ENCODE data around the gene IGSF6. TPM values are rescaled to one million over a fixed set of nuclear protein-coding genes. Genes with fewer than 3 reads are reported as not detected.

IGSF6 gene
- total RNA-seq, 2 experiments from 2014 or later: 0.20 TPM; not detected in 1

GRCh38 chr16:21592191-21592590 is 60.2 kb downstream of the IGSF6 start:
- peaks cover 6% of the 10 kb centered on the region for H3K4me1 Mint-ChIP-seq (ENCODE audit: low read depth)
- DNase-seq (no peak), ATAC-seq (no peak)
- intact Hi-C loops (cut with micrococcal nuclease): no loop called here
- no peak overlapping the region for H3K4me3 Mint-ChIP-seq
- no peaks in the 10 kb centered on the region for H3K9me3 Mint-ChIP-seq
- no peaks in the 10 kb centered on the region for H3K36me3 Mint-ChIP-seq (ENCODE audit: low read depth)
- CTCF ChIA-PET: interaction anchor here (1.2 to 1.6 kb wide), 3 partner anchors 48 to 65 kb away, joined by 3 to 8 read pairs (median 6); no protein-coding TSS in a partner anchor
- no peak for TF ChIP-seq CTCF (IDR thresholded peaks at IDR 0.05)
- H3K27ac Mint-ChIP-seq: no peak overlapping the region
- no peaks in the 10 kb centered on the region for H3K27me3 Mint-ChIP-seq
- POLR2A ChIA-PET: no interaction called here

DNA sequence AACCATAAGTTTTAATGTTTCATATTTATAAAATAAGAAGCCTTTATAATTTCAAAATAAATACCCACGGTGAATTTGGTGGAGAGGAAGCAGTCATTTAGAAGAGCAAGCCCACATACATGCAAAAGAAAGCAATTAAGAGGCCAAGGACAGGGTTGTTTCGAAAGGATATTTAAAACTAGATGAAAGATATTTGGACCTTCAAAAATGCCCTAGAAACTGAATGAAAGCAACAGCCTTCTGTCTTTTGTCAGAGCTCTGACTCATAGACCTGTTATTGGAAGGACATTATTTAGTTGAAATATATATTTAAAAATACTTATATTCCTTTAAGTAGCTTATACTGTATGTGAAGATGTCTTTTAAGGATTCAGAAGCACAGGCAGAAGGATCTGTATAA is 61.6 kb downstream of the IGSF6 start:
- CTCF ChIA-PET: interaction anchor here (1.5 to 1.6 kb wide), 3 partner anchors 14 to 118 kb away, joined by 4 to 6 read pairs (median 5); no protein-coding TSS in a partner anchor
- no peaks in the 10 kb centered on the region for H3K36me3 Mint-ChIP-seq (ENCODE audit: low read depth)
- no peak for TF ChIP-seq CTCF (IDR thresholded peaks at IDR 0.05)
- intact Hi-C loops (cut with micrococcal nuclease): no loop called here
- DNase-seq: no peak
- ATAC-seq: no peak
- POLR2A ChIA-PET: no interaction called here
- no peak overlapping the region for H3K4me3 Mint-ChIP-seq
- H3K27ac Mint-ChIP-seq: no peak overlapping the region
- H3K9me3 Mint-ChIP-seq: no peaks in the 10 kb centered on the region
- no peaks in the 10 kb centered on the region for H3K27me3 Mint-ChIP-seq
- H3K4me1 Mint-ChIP-seq (ENCODE audit: low read depth): no peaks in the 10 kb centered on the region

DNA sequence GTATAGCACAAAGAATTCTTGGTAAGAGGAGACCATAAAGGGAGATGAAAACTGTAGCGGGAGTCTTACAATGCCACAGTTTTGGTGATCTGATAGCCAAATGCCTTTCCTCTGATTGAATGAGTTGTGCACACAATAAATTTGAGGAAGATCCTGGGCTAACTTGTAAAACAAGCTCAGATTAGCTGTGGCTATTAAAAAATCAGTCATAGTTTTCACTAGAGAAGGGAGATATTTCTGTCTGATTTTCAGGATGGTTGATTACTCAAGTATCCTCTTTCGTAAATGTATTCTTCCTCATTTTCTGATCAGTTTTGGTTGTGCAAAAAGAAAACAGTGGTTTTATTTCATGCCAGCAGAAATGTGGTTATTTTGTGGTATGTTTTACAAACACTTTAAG is 62.1 kb downstream of the IGSF6 start:
- no peak for DNase-seq
- Mint-ChIP-seq H3K36me3 (ENCODE audit: low read depth) (no peaks in the 10 kb centered on the region), H3K27me3 (no peaks in the 10 kb centered on the region), H3K27ac (no peak overlapping the region), H3K4me1 (ENCODE audit: low read depth) (no peaks in the 10 kb centered on the region), H3K9me3 (no peaks in the 10 kb centered on the region), H3K4me3 (no peak overlapping the region)
- no peak for TF ChIP-seq CTCF (IDR thresholded peaks at IDR 0.05)
- ATAC-seq: no peak
- ChIA-PET POLR2A (no interaction called here), CTCF (interaction anchor here (0.9 to 1.6 kb wide), 6 partner anchors 14 to 118 kb away, joined by 3 to 7 read pairs (median 4); no protein-coding TSS in a partner anchor)
- intact Hi-C loops (cut with micrococcal nuclease): no loop called here

DNA sequence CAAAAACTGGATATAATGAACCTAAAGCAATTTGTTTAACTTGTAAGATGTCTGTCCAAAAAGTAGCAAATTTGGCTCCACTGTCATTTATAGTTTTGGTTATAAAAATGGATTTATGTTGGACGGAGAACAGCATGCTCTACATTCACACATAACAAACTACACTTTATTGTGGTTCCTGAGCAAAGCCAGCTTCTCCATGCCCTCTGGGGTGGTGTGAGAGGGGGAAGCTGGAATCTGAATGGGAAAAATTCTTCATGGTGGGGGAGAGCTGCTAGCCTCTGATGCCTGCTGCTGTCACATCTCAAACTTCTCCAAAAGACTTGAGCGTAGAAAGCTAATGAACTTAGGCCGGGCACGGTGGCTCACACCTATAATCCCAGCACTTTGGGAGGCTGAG is 62.9 kb downstream of the IGSF6 start:
- TF ChIP-seq CTCF (IDR thresholded peaks at IDR 0.05): no peak
- Mint-ChIP-seq H3K9me3 (no peaks in the 10 kb centered on the region), H3K4me1 (ENCODE audit: low read depth) (no peaks in the 10 kb centered on the region), H3K36me3 (ENCODE audit: low read depth) (no peaks in the 10 kb centered on the region), H3K27me3 (no peaks in the 10 kb centered on the region), H3K27ac (no peak overlapping the region), H3K4me3 (no peak overlapping the region)
- POLR2A ChIA-PET: no interaction called here
- ATAC-seq (no peak), DNase-seq (no peak)
- intact Hi-C loops (cut with micrococcal nuclease): loop anchor here (5.0 kb wide), 1 partner anchor 118 kb away; no protein-coding TSS in a partner anchor
- CTCF ChIA-PET: interaction anchor here (0.9 to 1.6 kb wide), 6 partner anchors 15 to 119 kb away, joined by 3 to 7 read pairs (median 4); no protein-coding TSS in a partner anchor

Other genes starting within 250 kb of the IGSF6 start
- 100 to 1,000 TPM; 116 to 122 TPM for gene METTL9, start 53.0 kb downstream of the IGSF6 start, total RNA-seq
- under 1 TPM in 1 of 2 experiments, not detected in 1; 0.09 TPM for gene OTOA, start 11.4 kb upstream of the IGSF6 start, total RNA-seq
- gene NPIPB4, start 205.1 kb upstream of the IGSF6 start, total RNA-seq: 100 to 1,000 TPM; 115 to 121 TPM